ENCODE results near the gene SELENOM. TPM values are rescaled to one million over a fixed set of nuclear protein-coding genes. Genes with fewer than 3 reads are reported as not detected.
"Not testable (repeated sequence)": the region's sequence is repeated elsewhere in the genome, so short reads cannot be mapped to it uniquely, and the experiment has no call there.

Gene SELENOM
- total and polyA plus RNA-seq, 2 of the 8 experiments (the other 6 are each of a cell fraction or from before 2014, with no cell fraction given): 22.7 to 40.0 TPM

- not testable (repeated sequence) for H2BK120ac ChIP-seq (replicated peaks; ENCODE audit: low read depth, low read length); H3K23ac ChIP-seq (ENCODE audit: insufficient read length); H2AFZ ChIP-seq (ENCODE audit: low read length); H3K36me3 ChIP-seq (ENCODE audit: control insufficient read depth in 2 of 4, insufficient read depth in 4 of 4, low read length in 3 of 4); DNase-seq (ENCODE audit: low read depth in 1 of 2, low spot score in 2 of 2); H3K79me1 ChIP-seq (ENCODE audit: low read depth, low read length); H3K9ac ChIP-seq (replicated peaks in 1 of 4; ENCODE audit: extremely low read depth in 1 of 4, low read depth in 3 of 4, low read length in 3 of 4); H3K18ac ChIP-seq (ENCODE audit: extremely low read depth, low read length); H4K91ac ChIP-seq (replicated peaks; ENCODE audit: insufficient read length, low read length); H3K27ac ChIP-seq (ENCODE audit: low read depth, low read length); H3K27me3 ChIP-seq (replicated peaks in 1 of 4; ENCODE audit: control insufficient read depth in 3 of 4, extremely low read depth in 1 of 4, insufficient read depth in 3 of 4, low read length in 3 of 4); H3K56ac ChIP-seq (replicated peaks; ENCODE audit: insufficient read length, low read depth, low read length); H4K8ac ChIP-seq (ENCODE audit: extremely low read depth, insufficient read depth, low read length); H3K4me3 ChIP-seq (ENCODE audit: extremely low read depth in 1 of 4, insufficient read depth in 2 of 4, low read depth in 3 of 4, low read length in 4 of 4); H3K4ac ChIP-seq (replicated peaks; ENCODE audit: insufficient read length, low read depth, low read length); H3K4me2 ChIP-seq (ENCODE audit: insufficient read depth in 1 of 2, low read depth in 2 of 2, low read length in 2 of 2); H3K9me3 ChIP-seq (ENCODE audit: insufficient read depth in 2 of 2, low read depth in 1 of 2, low read length in 1 of 2); H2BK20ac ChIP-seq (ENCODE audit: low read length); H2BK5ac ChIP-seq (ENCODE audit: low read depth, low read length); FAIRE-seq; H3K23me2 ChIP-seq (ENCODE audit: low read depth, low read length); H2AK5ac ChIP-seq (ENCODE audit: low read depth, low read length); H2BK12ac ChIP-seq (ENCODE audit: low read depth, low read length); H4K5ac ChIP-seq (ENCODE audit: insufficient read length, low read depth, low read length); H3K79me2 ChIP-seq (ENCODE audit: control insufficient read depth in 1 of 2, insufficient read depth in 2 of 2, low read length in 2 of 2); H4K20me1 ChIP-seq (replicated peaks in 1 of 2; ENCODE audit: control insufficient read depth in 1 of 2, insufficient read depth in 2 of 2, low read length in 2 of 2); H2BK15ac ChIP-seq (ENCODE audit: low read length); H3K14ac ChIP-seq (ENCODE audit: insufficient read length)
- CTCF ChIA-PET (ENCODE audit: partially characterized antibody): interaction anchor here (0.9 to 16.8 kb wide), 6 partner anchors 8 to 51 kb away, joined by 3 to 207 read pairs (median 14); partner anchors contain the start of genes SELENOM and SMTN
- peaks cover 5 to 15% (median 11%) of the 10 kb centered on the region in 4 experiments for H3K4me1 ChIP-seq (replicated peaks in 1 of 4; ENCODE audit: control insufficient read depth in 3 of 4, insufficient read depth in 4 of 4, low read length in 3 of 4)
- POLR2A ChIA-PET (ENCODE audit: partially characterized antibody): interaction anchor here (1.2 to 5.1 kb wide), 5 partner anchors 12 to 128 kb away, joined by 3 to 57 read pairs (median 6); partner anchors contain the start of genes MORC2, PLA2G3, SMTN and TUG1
- WGBS, 2 experiments (ENCODE audit: extremely low coverage in 1 of 2, insufficient coverage in 1 of 2, insufficient read length in 1 of 2, insufficient replicate concordance in 2 of 2, low coverage in 1 of 2, low lambda C conversion rate in 2 of 2, missing lambda C conversion rate in 1 of 2): 93% methylated on average over 5 of the region's 5 CpGs; no CpG with 5 or more reads in 1 of the 2 experiments
These were observed 9.8 kb downstream of the SELENOM start for GRCh38 chr22:31097539-31097938.
